NOMO-1 treated with dmso at 0.1 percent for 144 hours (cell line): ENCODE results near the gene MUC5B.
A peak's percentile ranks its signal among the peaks of the same experiment; 100 is the strongest.

Experiments
- DNase-seq: peaks from one replicate; lab custom pipeline; 2025; ENCODE audit not compliant: unreplicated experiment; lab: John Stamatoyannopoulos, UW

The MUC5B gene

GRCh38 chr11:1297011-1297575 is 74.2 kb downstream of the MUC5B start:
- DNase-seq: no peak

- DNase-seq: no peak
These were observed 75.0 kb downstream of the MUC5B start for GRCh38 chr11:1297576-1298473.

GRCh38 chr11:1298695-1299492 is 76.0 kb downstream of the MUC5B start:
- peak; percentile 81 for DNase-seq

- DNase-seq: no peak
These were observed 76.8 kb downstream of the MUC5B start for GRCh38 chr11:1299621-1300020.

GRCh38 chr11:1300121-1300520 is 77.3 kb downstream of the MUC5B start:
- no peak for DNase-seq

- no peak for DNase-seq
These were observed 77.8 kb downstream of the MUC5B start for GRCh38 chr11:1300569-1301187.

GRCh38 chr11:1301220-1302000 is 78.5 kb downstream of the MUC5B start:
- DNase-seq: no peak

GRCh38 chr11:1302041-1302460 is 79.2 kb downstream of the MUC5B start:
- no peak for DNase-seq

GRCh38 chr11:1302461-1303125 is 79.7 kb downstream of the MUC5B start:
- DNase-seq: no peak

- DNase-seq: no peak
These were observed 80.4 kb downstream of the MUC5B start for GRCh38 chr11:1303126-1303821.

GRCh38 chr11:1303973-1304372 is 81.1 kb downstream of the MUC5B start:
- no peak for DNase-seq

GRCh38 chr11:1304380-1304779 is 81.5 kb downstream of the MUC5B start:
- no peak for DNase-seq

- DNase-seq: no peak
These were observed 82.2 kb downstream of the MUC5B start for GRCh38 chr11:1305063-1305495.

GRCh38 chr11:1305501-1306056 is 82.7 kb downstream of the MUC5B start:
- DNase-seq: no peak

GRCh38 chr11:1306186-1307162 is 83.6 kb downstream of the MUC5B start:
- DNase-seq: no peak

- DNase-seq: peak; percentile 68
These were observed 84.5 kb downstream of the MUC5B start for GRCh38 chr11:1307163-1307870.
